Liver (tissue), 9 donors: Measurements from ENCODE around the gene CREG2. TPM values are rescaled to one million over a fixed set of nuclear protein-coding genes. Genes with fewer than 3 reads are reported as not detected.

Experiments
- DNase-seq: peaks from one replicate; pipeline ENCODE4 v3.0.0-alpha.2; 2017; ENCODE audit warnings: low spot score
- H3K27ac ChIP-seq, 2 donors: one replicate each; pipeline ENCODE4 v1.7.0; 2013; ENCODE audit warnings: inconsistent platforms in 2 of 2, low read length in 2 of 2, control low read depth in 1 of 2, low read depth in 1 of 2, mild to moderate bottlenecking in 1 of 2
- H3K27me3 ChIP-seq, 4 donors: one replicate each; pipeline versions ENCODE4 v1.6.1 to v1.7.0; 2013; ENCODE audit warnings: low read length in 3 of 4, inconsistent platforms in 1 of 4, mild to moderate bottlenecking in 1 of 4, moderate library complexity in 1 of 4; ENCODE audit not compliant: control insufficient read depth in 4 of 4, insufficient read depth in 4 of 4
- H3K36me3 ChIP-seq, 4 donors: one replicate each; pipeline versions ENCODE4 v1.6.1 to v1.7.0; 2013; ENCODE audit warnings: low read length in 3 of 4, mild to moderate bottlenecking in 3 of 4, low read depth in 1 of 4, moderate library complexity in 1 of 4; ENCODE audit not compliant: control insufficient read depth in 4 of 4, insufficient read depth in 3 of 4
- H3K4me1 ChIP-seq, 4 donors: one replicate each; pipeline versions ENCODE4 v1.6.1 to v1.7.0; 2013; ENCODE audit warnings: low read length in 3 of 4, mild to moderate bottlenecking in 3 of 4, moderate library complexity in 1 of 4; ENCODE audit not compliant: control insufficient read depth in 4 of 4, insufficient read depth in 4 of 4
- H3K4me3 ChIP-seq, 3 donors: one replicate each; pipeline versions ENCODE4 v1.6.1 to v1.7.0; 2013; ENCODE audit warnings: low read length in 3 of 3, control low read depth in 1 of 3, low read depth in 1 of 3, mild to moderate bottlenecking in 1 of 3
- H3K9ac ChIP-seq, 2 donors: one replicate each; pipeline ENCODE4 v1.7.0; 2013; ENCODE audit warnings: low read length in 2 of 2, mild to moderate bottlenecking in 2 of 2, moderate library complexity in 2 of 2, control low read depth in 1 of 2, low read depth in 1 of 2
- H3K9me3 ChIP-seq, 4 donors: one replicate each; pipeline versions ENCODE4 v1.6.1 to v1.7.0; 2013; ENCODE audit warnings: low read length in 3 of 4; ENCODE audit not compliant: control insufficient read depth in 4 of 4
- ATF3 ChIP-seq: IDR thresholded peaks from 2 replicates; pipeline ENCODE4 v1.6.1; 2016; ENCODE audit warnings: antibody characterized with exemption
- CTCF ChIP-seq: fragments of 150-350 bp; IDR thresholded peaks from 2 replicates; pipeline ENCODE4 v1.5.1; 2017; ENCODE audit warnings: improper control_type of control experiment, low read depth, low read length; ENCODE audit not compliant: missing input control
- EGR1 ChIP-seq, 2 donors: IDR thresholded peaks; 2 replicates each; pipeline ENCODE4 v1.6.1; 2016 to 2018; ENCODE audit warnings: antibody characterized with exemption in 2 of 2, low read depth in 2 of 2
- FOXA1 ChIP-seq: IDR thresholded peaks from 2 replicates; pipeline ENCODE4 v1.6.1; 2016; ENCODE audit warnings: antibody characterized with exemption
- FOXA2 ChIP-seq: IDR thresholded peaks from 2 replicates; pipeline ENCODE4 v1.6.1; 2016; ENCODE audit warnings: antibody characterized with exemption
- GABPA ChIP-seq, 2 donors: IDR thresholded peaks in 1 of 2; conservative IDR thresholded peaks in 1 of 2; 2 replicates each; pipeline ENCODE4 v1.6.1; 2016; ENCODE audit warnings: antibody characterized with exemption in 2 of 2, mild to moderate bottlenecking in 1 of 2, moderate library complexity in 1 of 2
- HNF4A ChIP-seq, 2 donors: conservative IDR thresholded peaks; 2 replicates each; pipeline ENCODE4 v1.6.1; 2016; ENCODE audit warnings: antibody characterized with exemption in 2 of 2, mild to moderate bottlenecking in 2 of 2
- HNF4G ChIP-seq: IDR thresholded peaks from 2 replicates; pipeline ENCODE4 v1.6.1; 2016; ENCODE audit warnings: antibody characterized with exemption
- JUND ChIP-seq, 2 donors: IDR thresholded peaks; 2 replicates each; pipeline ENCODE4 v1.6.1; 2016; ENCODE audit warnings: antibody characterized with exemption in 2 of 2
- MAX ChIP-seq: IDR thresholded peaks from 2 replicates; pipeline ENCODE4 v1.6.1; 2016; ENCODE audit warnings: antibody characterized with exemption
- NR2F2 ChIP-seq: IDR thresholded peaks from 2 replicates; pipeline ENCODE4 v1.6.1; 2016; ENCODE audit warnings: antibody characterized with exemption
- RAD21 ChIP-seq, 2 donors: IDR thresholded peaks; 2 replicates each; pipeline ENCODE4 v1.6.1; 2016; ENCODE audit warnings: antibody characterized with exemption in 2 of 2, mild to moderate bottlenecking in 2 of 2
- REST ChIP-seq: IDR thresholded peaks from 2 replicates; pipeline ENCODE4 v1.6.1; 2016; ENCODE audit warnings: antibody characterized with exemption, mild to moderate bottlenecking
- RXRA ChIP-seq, 2 donors: IDR thresholded peaks; 2 replicates each; pipeline ENCODE4 v1.6.1; 2017 to 2018; ENCODE audit warnings: antibody characterized with exemption in 2 of 2, mild to moderate bottlenecking in 1 of 2
- SP1 ChIP-seq: IDR thresholded peaks from 2 replicates; pipeline ENCODE4 v1.6.1; 2018; ENCODE audit warnings: antibody characterized with exemption, mild to moderate bottlenecking
- TAF1 ChIP-seq: conservative IDR thresholded peaks from 2 replicates; pipeline ENCODE4 v1.6.1; 2016; ENCODE audit warnings: antibody characterized with exemption, mild to moderate bottlenecking
- YY1 ChIP-seq: IDR thresholded peaks from 2 replicates; pipeline ENCODE4 v1.6.1; 2016; ENCODE audit warnings: antibody characterized with exemption, mild to moderate bottlenecking
- WGBS: extraction: QIAGEN DNeasy Blood & Tissue Kit; methylation state at CpG from one replicate; pipeline ENCODE4 v1.1.7; 2013; 5-methylcytosine and 5-hydroxymethylcytosine counted together
- polyA plus RNA-seq, 2 donors: library from polyadenylated mRNA; stranded (reverse) in 1 of 2; unstranded in 1 of 2; fragments of 200-250 nt in 1 of 2; fragments of >200 nt in 1 of 2; fragmentation: Nextera tagmentation in 1 of 2; extraction: Ambion mirVana in 1 of 2; gene quantifications; one replicate each; pipeline versions ENCODE4 v1.2.1 to v1.2.3, GENCODE V29; 2013 to 2015
- total RNA-seq, 2 donors: library from RNA; depleted of rRNA; stranded (reverse); fragments of >200 nt; gene quantifications; one replicate each; pipeline ENCODE4 v1.2.3, GENCODE V29; 2014
- TF ChIP-seq, protein P1 (sequence below): IDR thresholded peaks from 2 replicates; pipeline ENCODE4 v1.6.1; 2016; ENCODE audit warnings: antibody characterized with exemption
- donor health status: healthy.
- donor health status: healthy.
- donor health status: healthy.
- donor health status: healthy.
- donor health status: healthy.

CREG2 gene
- total and polyA plus RNA-seq, 4 donors: 0.05 TPM; not detected in 3

- H3K36me3 ChIP-seq: no peaks in the 10 kb centered on the region
- H3K27ac ChIP-seq: no peak overlapping the region
- H3K9me3 ChIP-seq: no peaks in the 10 kb centered on the region
- peaks cover 0 to 2% (median 0%) of the 10 kb centered on the region in 4 donors for H3K27me3 ChIP-seq
- H3K4me1 ChIP-seq: no peaks in the 10 kb centered on the region
- no peak for DNase-seq
- no peak overlapping the region for H3K4me3 ChIP-seq
- H3K9ac ChIP-seq: no peak overlapping the region
- WGBS: 83% methylated on average over 4 of the region's 4 CpGs
- TF ChIP-seq RXRA (IDR thresholded peaks at IDR 0.05): no peak
- TF ChIP-seq CTCF: no peak
- TF ChIP-seq SP1: no peak
- no peak for TF ChIP-seq EGR1 (IDR thresholded peaks at IDR 0.05; ENCODE audit: low read depth in 2 of 2)
- TF ChIP-seq HNF4A (conservative IDR thresholded peaks at IDR 0.05): no peak
- no peak for TF ChIP-seq FOXA1
- TF ChIP-seq NR2F2: no peak
- no peak for TF ChIP-seq MAX
- TF ChIP-seq JUND (IDR thresholded peaks at IDR 0.05): no peak
- TF ChIP-seq FOXA2: no peak
- no peak for TF ChIP-seq HNF4G
- TF ChIP-seq GABPA (IDR thresholded peaks at IDR 0.05 in 1 of 2, conservative IDR thresholded peaks at IDR 0.05 in 1 of 2): no peak
- TF ChIP-seq RAD21 (IDR thresholded peaks at IDR 0.05): no peak
- no peak for TF ChIP-seq ATF3
- no peak for TF ChIP-seq TAF1
Observed at GRCh38 chr2:101431486-101431885, 44.2 kb upstream of the CREG2 start.

- DNase-seq: no peak
- 97% methylated on average over 2 of the region's 2 CpGs for WGBS
- Histone ChIP-seq H3K9me3 (no peaks in the 10 kb centered on the region), H3K27me3 (no peaks in the 10 kb centered on the region), H3K36me3 (no peaks in the 10 kb centered on the region), H3K9ac (no peak overlapping the region), H3K4me1 (no peaks in the 10 kb centered on the region), H3K27ac (no peak overlapping the region), H3K4me3 (no peak overlapping the region)
- no peak for TF ChIP-seq NR2F2
- TF ChIP-seq REST: no peak
- no peak for TF ChIP-seq RXRA (IDR thresholded peaks at IDR 0.05)
- no peak for TF ChIP-seq ATF3
- no peak for TF ChIP-seq JUND (IDR thresholded peaks at IDR 0.05)
- TF ChIP-seq CTCF: no peak
- TF ChIP-seq EGR1 (IDR thresholded peaks at IDR 0.05; ENCODE audit: low read depth in 2 of 2): no peak
- TF ChIP-seq SP1: no peak
- TF ChIP-seq FOXA2: no peak
- TF ChIP-seq HNF4G: no peak
- TF ChIP-seq RAD21 (IDR thresholded peaks at IDR 0.05): no peak
- TF ChIP-seq YY1: no peak
- no peak for TF ChIP-seq GABPA (IDR thresholded peaks at IDR 0.05 in 1 of 2, conservative IDR thresholded peaks at IDR 0.05 in 1 of 2)
- TF ChIP-seq, protein P1, sequence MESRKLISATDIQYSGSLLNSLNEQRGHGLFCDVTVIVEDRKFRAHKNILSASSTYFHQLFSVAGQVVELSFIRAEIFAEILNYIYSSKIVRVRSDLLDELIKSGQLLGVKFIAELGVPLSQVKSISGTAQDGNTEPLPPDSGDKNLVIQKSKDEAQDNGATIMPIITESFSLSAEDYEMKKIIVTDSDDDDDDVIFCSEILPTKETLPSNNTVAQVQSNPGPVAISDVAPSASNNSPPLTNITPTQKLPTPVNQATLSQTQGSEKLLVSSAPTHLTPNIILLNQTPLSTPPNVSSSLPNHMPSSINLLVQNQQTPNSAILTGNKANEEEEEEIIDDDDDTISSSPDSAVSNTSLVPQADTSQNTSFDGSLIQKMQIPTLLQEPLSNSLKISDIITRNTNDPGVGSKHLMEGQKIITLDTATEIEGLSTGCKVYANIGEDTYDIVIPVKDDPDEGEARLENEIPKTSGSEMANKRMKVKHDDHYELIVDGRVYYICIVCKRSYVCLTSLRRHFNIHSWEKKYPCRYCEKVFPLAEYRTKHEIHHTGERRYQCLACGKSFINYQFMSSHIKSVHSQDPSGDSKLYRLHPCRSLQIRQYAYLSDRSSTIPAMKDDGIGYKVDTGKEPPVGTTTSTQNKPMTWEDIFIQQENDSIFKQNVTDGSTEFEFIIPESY: no peak
Observed at GRCh38 chr2:101430156-101430555, 42.9 kb upstream of the CREG2 start.
